Non-pigmented ciliary epithelial cell (primary cell): ENCODE data around the gene IGF2R.
A peak's percentile ranks its signal among the peaks of the same experiment; 100 is the strongest.
"Not testable (repeated sequence)": the region's sequence is repeated elsewhere in the genome, so short reads cannot be mapped to it uniquely, and the experiment has no call there.

Source experiments
- DNase-seq: peaks from one replicate; pipeline ENCODE4 v3.0.0-alpha.2; 2010; ENCODE audit warnings: low read depth

The IGF2R gene, protein sequence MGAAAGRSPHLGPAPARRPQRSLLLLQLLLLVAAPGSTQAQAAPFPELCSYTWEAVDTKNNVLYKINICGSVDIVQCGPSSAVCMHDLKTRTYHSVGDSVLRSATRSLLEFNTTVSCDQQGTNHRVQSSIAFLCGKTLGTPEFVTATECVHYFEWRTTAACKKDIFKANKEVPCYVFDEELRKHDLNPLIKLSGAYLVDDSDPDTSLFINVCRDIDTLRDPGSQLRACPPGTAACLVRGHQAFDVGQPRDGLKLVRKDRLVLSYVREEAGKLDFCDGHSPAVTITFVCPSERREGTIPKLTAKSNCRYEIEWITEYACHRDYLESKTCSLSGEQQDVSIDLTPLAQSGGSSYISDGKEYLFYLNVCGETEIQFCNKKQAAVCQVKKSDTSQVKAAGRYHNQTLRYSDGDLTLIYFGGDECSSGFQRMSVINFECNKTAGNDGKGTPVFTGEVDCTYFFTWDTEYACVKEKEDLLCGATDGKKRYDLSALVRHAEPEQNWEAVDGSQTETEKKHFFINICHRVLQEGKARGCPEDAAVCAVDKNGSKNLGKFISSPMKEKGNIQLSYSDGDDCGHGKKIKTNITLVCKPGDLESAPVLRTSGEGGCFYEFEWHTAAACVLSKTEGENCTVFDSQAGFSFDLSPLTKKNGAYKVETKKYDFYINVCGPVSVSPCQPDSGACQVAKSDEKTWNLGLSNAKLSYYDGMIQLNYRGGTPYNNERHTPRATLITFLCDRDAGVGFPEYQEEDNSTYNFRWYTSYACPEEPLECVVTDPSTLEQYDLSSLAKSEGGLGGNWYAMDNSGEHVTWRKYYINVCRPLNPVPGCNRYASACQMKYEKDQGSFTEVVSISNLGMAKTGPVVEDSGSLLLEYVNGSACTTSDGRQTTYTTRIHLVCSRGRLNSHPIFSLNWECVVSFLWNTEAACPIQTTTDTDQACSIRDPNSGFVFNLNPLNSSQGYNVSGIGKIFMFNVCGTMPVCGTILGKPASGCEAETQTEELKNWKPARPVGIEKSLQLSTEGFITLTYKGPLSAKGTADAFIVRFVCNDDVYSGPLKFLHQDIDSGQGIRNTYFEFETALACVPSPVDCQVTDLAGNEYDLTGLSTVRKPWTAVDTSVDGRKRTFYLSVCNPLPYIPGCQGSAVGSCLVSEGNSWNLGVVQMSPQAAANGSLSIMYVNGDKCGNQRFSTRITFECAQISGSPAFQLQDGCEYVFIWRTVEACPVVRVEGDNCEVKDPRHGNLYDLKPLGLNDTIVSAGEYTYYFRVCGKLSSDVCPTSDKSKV (N-terminal part only)

DNA sequence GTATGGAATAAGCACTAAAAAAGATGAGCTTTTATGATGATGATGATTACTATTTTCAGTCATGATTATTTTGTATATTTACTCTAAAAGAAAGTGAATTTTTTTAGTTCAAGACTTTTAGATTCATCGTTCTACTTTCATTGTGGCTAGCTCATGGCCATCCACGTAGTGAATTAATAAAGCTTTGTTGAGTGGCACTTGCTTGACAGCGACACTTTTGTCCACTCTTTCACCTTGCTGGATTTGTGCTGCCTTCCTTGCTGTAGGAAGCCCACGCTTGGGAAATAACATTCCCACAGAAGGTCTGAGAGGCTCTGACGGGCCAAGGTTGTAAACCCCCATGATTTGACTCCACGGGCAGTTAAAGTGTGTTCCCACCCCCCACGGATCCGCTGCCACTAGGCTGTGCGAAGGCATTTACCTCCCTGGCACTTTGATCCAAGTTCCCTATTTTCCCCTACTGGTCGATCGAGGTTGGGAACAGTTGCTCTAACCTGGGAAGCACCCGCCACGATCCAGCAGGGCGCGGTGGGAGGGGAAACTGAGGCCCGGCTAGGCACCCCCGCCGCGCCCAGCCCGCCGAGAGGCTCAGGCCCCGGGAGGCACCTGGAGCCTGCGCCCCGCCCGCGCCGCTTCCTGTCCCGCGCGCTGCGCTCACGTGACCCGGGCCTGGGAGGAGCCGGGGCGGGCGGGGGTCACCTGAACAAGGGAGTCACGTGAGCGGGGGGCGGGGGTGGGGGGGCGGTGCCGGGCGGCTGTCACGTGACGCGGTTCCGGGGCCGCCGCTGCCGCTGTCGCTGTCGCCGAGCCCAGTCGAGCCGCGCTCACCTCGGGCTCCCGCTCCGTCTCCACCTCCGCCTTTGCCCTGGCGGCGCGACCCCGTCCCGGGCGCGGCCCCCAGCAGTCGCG lies at the start of gene IGF2R:
Gene IGF2R (plus strand): TSS at position 788 of the 909 bp plus-strand sequence. CDS start 165 bp downstream, outside the sequence.
- DNase-seq = no peak

DNA sequence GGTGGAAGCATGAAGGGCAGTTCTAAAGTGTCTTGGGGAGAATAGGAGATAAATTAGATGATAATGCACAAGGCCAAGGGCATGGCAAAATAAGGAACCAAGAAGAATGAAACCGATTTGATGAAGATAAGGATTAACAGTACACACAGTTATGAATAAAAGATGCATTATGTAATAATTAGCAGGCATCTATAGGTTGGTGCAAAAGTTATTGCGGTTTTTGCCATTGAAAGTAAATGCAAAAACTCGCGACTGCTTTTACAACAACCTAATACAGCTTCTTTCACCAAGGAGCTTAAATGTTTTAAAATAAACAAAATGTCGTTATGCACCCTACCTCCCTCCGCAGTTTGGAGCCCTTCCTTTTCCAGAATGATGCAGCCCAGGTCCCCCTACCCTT lies 49.1 kb upstream of the IGF2R start:
- DNase-seq = no peak

DNA sequence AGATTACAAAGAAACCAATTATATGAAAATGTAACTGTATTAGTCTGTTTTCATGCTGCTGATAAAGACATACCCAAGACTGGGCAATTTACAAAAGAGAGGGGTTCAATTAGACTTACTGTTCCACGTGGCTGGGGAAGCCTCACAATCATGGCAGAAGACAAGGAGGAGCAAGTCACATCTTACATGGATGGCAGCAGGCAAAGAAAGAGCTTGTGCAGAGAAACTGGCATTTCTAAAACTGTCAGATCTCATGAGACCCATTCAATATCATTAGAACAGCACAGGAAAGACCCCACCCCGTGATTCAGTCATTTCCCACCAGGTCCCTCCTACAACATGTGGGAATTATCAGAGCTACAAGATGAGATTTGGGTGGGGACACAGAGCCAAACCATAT lies 44.7 kb upstream of the IGF2R start:
- DNase-seq = not testable (repeated sequence)

DNA sequence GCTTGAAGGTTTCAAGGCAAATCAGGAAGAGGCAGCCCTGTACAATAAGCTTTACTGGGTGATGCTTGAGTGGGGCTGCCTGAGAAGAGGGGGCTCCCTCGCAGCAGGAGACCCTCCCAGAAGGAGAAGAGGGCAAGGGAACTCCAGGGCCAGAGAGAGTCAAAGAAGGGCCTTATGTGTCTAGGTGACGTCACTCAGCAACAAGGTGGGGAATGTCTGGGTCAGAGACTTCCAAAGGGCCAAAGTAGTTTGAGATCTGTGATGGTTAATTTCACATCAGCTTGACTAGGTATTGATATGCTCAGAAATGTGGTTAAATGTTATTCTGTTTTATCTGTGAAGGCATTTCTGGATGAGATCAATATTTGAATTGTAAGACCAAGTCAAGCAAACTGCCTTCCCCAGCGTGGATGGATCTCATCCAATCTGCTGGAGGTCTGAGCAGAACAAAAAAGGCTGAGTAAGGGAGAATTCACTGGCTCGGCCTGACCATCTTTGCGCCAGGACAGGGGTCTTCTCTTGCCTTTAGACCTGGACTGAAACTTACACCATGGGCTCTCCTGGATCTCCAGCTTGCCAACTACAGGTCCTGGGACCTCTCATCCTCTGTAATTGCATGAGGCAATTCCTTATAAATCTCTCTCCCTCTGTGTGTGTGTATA lies 42.2 kb upstream of the IGF2R start:
- no peak for DNase-seq

DNA sequence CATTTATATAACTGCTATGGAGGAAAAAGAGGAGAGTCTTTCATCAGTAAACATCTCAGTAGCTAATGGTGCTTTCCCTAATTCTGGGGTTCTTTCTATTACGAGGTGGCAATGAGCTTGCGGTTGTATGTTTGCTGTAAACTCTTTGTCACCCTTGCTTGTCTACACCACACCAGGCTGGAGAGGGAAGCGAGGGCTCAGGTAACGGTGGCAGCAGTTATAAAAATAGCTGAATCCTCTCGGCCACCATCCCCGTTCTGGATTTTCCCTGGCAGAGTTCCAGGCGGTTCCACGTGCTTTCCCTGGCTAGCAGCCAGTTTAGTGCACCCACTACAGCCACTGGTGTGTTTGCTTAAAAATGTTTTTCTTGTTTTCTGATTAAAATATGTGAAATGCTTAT lies 39.1 kb upstream of the IGF2R start:
- no peak for DNase-seq

DNA sequence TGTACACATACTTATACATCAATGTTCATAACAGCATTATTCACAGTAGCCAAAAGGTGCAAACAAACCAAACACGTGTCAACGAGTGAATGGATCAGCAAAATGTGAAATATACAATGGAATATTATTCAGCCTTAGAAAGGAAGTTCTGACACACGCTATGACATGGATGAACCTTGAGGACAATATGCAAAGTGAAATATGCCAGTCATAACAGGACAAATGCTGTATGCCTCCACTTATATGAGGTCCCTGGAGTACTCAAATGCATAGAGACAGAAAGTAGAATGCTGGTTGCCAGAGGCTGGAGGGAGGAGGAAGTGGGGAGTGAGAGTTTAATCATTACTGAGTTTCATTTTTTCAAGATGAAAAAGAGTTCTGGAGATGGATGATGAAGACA lies 37.8 kb upstream of the IGF2R start:
- DNase-seq = no peak

DNA sequence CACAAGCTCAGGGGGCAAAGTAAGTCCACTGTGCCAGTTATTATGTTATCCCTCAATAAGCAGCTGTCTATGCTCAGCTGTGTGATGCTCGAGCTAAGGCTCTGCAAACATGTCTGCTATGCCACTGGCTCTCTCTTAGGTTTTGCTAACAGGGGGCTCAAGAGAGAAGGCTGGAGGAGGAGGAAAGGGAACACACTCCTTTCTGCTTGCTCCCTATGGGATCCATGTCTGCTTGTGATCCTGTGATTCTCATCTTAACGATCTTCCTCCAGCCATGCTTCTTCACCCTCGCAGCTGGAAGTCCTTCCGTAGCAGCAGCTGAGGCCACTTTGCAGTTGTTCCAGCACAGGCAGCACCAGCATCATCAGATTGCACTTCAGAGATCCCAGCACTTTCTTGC lies 37.0 kb upstream of the IGF2R start:
- DNase-seq = no peak

DNA sequence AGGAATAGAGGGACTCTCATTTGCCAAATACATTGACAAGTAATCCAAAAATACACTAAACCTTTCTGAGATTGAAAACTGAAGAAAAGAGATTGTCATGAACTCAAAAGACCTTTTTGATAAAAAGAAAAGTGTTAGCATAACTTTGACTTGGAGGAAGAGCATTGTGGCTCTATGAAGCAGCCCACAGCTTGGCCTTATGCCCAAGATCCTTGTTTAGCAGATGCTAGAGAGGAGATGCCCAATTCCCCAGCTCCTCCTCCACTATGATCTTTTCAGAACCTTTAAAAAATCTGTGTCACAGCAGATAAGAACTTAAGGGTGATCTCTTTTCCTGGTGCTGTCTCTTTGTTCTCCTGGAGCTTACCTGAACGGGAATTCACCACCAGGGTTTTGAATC lies 35.8 kb upstream of the IGF2R start:
- DNase-seq = no peak

DNA sequence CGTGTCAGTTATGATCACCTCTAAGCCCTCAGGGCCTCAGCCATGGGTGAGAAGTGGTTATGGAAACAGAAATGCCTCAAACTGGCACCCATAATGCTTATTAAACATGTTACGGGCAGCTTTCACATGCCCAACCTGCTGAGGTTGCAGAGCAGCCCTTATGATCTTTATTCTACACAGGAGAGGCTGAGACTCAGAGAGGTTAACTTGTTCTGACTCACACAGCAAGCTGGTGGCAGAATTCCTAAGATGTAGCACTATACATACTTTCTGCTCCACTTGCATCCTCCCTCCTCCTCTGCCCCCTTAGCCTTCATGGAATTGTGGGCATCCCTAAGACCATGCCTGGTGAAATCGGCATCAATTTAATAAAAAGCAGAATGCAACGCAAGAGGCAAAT lies 34.7 kb upstream of the IGF2R start:
- peak; percentile 19 for DNase-seq

DNA sequence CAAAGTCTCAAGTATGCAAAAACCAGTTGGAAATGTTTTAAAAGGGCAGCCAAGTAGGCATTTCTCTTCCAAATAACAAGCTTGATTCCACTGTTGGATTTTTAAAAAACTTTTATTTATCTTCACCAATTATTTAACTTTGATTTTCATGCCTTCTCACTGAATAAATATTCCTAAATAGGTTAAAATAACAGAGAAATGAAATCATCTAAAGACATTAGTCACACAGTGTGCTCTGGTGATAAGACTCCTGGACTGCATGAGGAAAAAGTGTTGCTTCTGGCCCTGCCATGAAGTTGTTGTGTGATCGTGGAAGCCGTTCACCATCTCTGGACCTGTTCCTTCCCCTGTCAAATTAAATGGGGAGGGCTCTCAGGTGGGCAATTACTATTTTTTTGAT lies 33.8 kb upstream of the IGF2R start:
- DNase-seq = peak; percentile 24

DNA sequence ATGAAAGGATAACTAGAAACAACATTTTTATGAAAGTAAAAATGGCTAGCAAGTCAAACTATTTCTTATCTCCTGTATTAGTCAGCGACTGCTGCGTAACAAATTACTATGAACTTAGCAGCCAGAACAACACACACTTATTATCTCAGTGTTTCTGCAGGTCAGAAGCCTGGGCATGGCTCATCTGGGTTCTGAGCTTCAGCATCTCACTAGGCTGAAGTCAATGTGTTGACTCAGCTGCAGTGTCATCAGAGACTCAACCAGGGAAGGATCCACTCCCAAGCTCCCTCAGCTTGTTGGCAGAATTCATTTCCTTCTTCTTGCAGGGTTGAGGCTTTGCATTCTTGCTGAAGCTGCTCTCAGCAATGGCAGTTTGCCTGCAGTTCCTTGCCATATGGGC lies 33.2 kb upstream of the IGF2R start:
- DNase-seq = peak; percentile 23

DNA sequence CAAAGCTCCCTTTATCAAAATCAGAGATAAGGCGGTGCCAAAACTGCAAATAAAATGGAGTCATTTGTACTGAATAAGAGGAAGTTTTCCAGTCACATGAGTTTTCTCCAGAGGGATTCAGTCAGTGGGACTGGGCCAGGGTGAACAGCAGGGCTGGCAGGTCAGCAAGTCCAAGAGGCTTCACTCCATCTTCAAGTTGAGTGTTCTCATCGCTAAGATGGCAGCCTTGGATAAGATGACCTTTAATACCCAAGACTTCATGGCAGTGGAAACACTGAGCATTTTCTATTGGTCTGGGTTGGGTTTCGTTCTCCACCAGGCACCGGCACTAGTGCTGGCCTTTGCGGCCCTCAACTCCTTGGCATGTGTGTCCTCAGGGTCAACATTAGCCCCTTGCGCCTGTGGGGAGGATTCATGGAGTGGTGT lies 29.3 kb upstream of the IGF2R start:
- no peak for DNase-seq

DNA sequence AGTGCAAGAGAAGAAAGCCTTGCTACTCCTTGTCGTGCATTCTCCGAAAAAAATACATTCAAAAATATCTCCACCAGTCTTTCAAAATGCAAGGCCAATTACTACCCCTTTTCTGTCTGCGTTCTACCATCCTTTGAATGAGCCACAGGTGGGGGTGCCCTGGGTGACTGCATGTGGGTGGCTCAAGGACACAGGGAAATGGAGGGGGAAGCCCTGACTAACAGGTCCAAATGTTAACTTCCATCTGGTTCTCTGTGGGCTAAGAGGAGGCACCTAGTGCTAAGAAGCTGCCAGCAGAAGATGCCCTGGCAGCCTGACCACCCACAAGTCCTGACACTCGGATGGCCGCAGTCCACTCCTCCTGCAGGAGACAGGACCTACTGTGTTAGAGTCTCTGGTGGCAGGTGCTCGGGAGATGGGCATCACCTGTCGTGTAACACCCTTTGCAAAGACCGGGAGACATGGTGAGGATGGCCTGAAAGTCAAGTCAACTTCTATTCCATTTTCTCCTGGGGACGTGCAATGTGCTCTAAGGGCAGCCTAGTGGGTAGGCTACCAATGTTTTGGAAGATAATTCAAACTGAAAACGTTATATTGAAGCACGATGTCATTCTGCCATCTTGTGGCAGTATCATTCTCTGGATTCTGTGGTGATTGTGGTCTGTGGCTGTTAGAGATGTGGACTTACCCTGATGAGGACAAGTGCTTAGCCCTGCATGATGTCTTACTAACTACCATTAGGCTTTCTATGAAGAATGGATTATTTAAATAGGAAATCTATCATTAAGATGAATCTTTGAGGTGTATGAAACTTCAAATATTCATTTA lies 27.4 kb upstream of the IGF2R start:
- no peak for DNase-seq

DNA sequence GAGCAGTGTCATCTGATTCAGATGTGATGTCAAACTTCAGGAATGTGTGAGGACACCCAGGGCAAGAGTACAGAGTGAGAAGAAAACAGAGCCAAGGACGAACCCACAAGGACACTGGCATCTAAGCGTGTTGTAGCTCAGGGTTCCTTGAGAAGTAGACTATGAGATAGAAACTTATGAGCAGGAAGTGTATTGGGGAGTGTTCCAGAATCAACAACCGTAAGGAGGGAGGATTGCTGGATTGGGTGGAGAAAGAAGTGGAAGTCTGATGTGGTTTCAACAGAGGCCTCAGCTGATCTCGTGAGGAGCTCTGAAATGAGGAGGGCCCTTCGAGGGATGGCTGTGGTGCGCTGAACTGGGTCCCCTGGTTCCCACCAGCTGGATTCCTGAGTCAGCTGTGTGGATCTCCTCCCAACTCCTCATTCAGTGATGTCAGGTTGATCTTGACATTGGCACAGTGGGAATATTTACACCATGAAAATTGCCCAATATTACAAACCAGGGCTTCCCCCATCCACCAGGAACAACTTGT lies 25.7 kb upstream of the IGF2R start:
- no peak for DNase-seq

DNA sequence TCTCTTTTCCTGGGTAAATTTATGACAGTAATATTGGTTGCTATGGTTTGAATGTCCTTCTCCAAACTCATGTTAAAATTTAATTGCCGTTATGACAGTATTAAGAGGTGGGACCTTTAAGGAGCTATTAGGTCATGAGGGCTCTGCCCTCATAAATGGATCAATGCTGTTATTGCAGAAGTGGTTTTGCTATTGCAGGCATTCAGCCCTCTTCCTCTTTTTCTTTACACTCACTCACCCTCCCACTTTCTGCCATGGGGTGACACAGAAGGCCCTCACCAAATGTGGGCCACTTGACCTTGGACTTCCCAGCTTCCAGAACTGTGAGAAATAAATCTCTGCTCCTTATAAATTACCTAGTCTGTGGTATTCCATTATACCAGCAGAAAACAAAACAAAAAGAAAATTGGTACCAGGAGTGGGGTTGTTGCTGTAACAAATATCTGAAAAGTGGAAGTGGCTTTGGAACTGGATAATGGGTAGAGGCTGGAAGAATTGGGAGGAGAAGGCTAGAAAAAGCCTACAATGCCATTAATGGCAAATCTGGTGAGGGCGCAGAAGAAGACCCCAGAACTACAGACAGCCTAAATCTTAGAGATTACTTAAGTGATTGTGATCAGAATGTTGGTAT lies 24.8 kb upstream of the IGF2R start:
- no peak for DNase-seq

DNA sequence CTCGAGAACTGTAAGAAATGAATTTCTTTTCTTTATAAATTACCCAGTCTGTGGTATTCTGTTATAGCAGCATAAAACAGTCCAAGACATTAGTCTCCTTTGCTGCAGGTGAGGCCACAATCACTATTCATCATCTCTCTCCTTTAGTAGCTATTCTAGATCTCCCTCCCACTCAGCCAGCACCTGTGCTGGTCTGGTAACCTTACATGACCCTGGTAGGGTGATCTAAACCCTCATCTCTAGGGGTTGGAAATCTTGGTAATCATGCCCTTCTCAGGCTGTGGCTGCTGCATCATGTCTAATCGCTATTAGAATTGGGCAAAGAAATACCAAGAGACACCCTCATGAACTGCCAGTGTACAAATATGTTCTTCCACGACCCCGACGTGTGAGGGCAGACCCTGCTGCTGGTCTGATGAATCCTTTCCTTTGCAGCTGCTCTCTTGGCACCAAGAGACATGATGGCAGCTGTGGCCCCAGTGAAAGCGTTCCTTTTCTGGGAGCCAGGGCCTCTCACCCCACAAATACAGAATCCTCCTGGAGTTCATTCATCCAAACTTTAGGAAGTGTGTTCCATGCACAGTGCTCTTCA lies 23.0 kb upstream of the IGF2R start:
- no peak for DNase-seq

DNA sequence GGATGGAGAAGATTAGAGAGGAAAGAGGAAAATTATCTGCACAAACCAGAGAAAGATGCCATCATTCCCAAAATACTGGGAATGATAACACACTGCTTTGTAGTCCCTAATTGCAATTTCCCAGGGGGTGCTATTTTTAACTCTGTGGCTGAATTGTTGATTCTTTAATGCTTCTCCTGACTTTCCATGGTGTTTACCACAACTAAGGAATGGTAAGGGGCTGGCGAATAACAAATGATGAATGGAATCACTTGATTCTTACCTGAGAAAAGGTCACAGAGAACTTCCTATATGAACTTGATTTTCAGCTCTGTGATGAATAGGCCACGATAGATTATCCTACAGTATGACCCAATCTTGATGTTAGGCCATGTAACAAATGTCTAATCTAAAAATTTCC lies 22.0 kb upstream of the IGF2R start:
- DNase-seq = no peak

DNA sequence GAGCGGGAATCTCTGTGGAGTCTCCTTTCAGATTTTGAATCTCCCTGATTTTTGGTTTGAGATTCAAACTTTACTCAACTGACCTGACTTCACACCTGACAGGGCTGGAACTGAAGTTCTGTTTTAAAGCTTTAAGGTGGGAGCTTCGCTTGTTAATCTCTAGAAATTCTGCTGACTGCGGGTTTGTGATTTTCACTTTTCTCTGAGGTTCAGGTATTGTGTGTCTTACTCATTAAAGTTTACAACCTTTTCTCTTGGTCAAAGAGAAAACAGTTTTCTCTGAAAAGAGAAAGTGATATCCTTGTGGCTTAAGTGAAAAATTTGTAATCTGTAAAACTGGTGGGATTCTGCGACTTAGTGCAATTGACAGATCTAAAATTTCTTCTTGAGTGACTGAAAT lies 20.7 kb upstream of the IGF2R start:
- no peak for DNase-seq

DNA sequence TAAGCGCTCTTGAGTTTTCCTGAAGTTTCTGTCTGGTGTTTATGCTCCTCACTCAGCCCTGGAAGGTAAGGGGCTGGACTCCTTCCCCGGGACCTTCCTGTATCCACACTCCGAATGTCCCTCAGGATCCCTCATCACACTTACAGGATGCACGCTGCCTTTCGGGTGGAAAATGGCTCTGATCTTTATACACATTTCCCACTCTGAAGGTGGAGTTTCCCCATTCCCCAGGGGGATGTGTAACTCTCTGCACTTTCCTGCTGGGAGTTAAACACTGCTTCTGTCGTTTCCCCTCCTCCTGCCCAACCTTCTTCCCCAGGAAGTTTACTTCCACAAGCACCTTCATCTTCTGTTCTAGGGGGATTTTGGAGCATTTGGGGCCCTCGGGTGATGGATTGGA lies 17.1 kb upstream of the IGF2R start:
- DNase-seq = no peak
